Epithelial cell of proximal tubule (primary cell): ENCODE data around the gene ETF1. TPM values are rescaled to one million over a fixed set of nuclear protein-coding genes. Genes with fewer than 3 reads are reported as not detected.

Experiments used
- DNase-seq: peaks from one replicate; pipeline ENCODE4 v3.0.0-alpha.2; 2011; ENCODE audit warnings: low read depth
- H3K4me3 ChIP-seq: 2 replicates; pipeline ENCODE4 v1.5.1; 2011; ENCODE audit warnings: low read depth, mild to moderate bottlenecking, low read length
- CTCF ChIP-seq: conservative IDR thresholded peaks from 2 replicates; pipeline ENCODE4 v1.5.1; 2012; ENCODE audit warnings: low read depth, mild to moderate bottlenecking, low read length
- total RNA-seq: library from RNA; depleted of rRNA; stranded (reverse); fragments of >200 nt; gene quantifications from 2 replicates; pipeline ENCODE4 v1.2.3, GENCODE V29; 2015

The ETF1 gene
- total RNA-seq, 1 donor from 2014 or later, result 65.1 TPM

GRCh38 chr5:138529812-138530211 lies 13.2 kb downstream of the ETF1 start:
- no peak for DNase-seq
- no peak overlapping the region for H3K4me3 ChIP-seq
- TF ChIP-seq CTCF, result no peak

- no peak for DNase-seq
- no peak for TF ChIP-seq CTCF
- H3K4me3 ChIP-seq, result no peak overlapping the region
Observed at GRCh38 chr5:138528744-138529469, 14.1 kb downstream of the ETF1 start.

- no peak for TF ChIP-seq CTCF
- DNase-seq, result no peak
- no peak overlapping the region for H3K4me3 ChIP-seq
Observed at GRCh38 chr5:138528208-138528607, 14.8 kb downstream of the ETF1 start.

- DNase-seq, result no peak
- no peak for TF ChIP-seq CTCF
- no peak overlapping the region for H3K4me3 ChIP-seq
Observed at GRCh38 chr5:138527170-138527569, 15.9 kb downstream of the ETF1 start.

GRCh38 chr5:138523406-138523805 lies 19.6 kb downstream of the ETF1 start:
- TF ChIP-seq CTCF, result no peak
- no peak for DNase-seq
- no peak overlapping the region for H3K4me3 ChIP-seq

- no peak for DNase-seq
- no peak overlapping the region for H3K4me3 ChIP-seq
- no peak for TF ChIP-seq CTCF
Observed at GRCh38 chr5:138520971-138521370, 22.1 kb downstream of the ETF1 start.

- no peak for DNase-seq
- no peak for TF ChIP-seq CTCF
- H3K4me3 ChIP-seq, result no peak overlapping the region
Observed at GRCh38 chr5:138517437-138517836, 25.6 kb downstream of the ETF1 start.
